Coronary artery (tissue), 2 donors: ENCODE measurements around the gene SLC29A3.

ENCODE experiments used
- DNase-seq: peaks from one replicate; pipeline ENCODE4 v3.0.0-alpha.2; 2017; ENCODE audit warnings: low spot score
- H3K27ac ChIP-seq, 2 donors: fragments of 200-600 bp; sonication (generic); one replicate each; pipeline ENCODE4 v1.5.1; 2016 to 2019
- H3K4me3 ChIP-seq: fragments of 200-600 bp; sonication (generic); 2 replicates; pipeline ENCODE4 v1.5.1; 2016; ENCODE audit warnings: mild to moderate bottlenecking, moderate library complexity
- TF ChIP-seq, protein P1 (sequence below): fragments of 200-600 bp; sonication (generic); IDR thresholded peaks from one replicate; pipeline ENCODE4 v1.5.1; 2019; ENCODE audit warnings: antibody characterized with exemption

The SLC29A3 gene

DNA sequence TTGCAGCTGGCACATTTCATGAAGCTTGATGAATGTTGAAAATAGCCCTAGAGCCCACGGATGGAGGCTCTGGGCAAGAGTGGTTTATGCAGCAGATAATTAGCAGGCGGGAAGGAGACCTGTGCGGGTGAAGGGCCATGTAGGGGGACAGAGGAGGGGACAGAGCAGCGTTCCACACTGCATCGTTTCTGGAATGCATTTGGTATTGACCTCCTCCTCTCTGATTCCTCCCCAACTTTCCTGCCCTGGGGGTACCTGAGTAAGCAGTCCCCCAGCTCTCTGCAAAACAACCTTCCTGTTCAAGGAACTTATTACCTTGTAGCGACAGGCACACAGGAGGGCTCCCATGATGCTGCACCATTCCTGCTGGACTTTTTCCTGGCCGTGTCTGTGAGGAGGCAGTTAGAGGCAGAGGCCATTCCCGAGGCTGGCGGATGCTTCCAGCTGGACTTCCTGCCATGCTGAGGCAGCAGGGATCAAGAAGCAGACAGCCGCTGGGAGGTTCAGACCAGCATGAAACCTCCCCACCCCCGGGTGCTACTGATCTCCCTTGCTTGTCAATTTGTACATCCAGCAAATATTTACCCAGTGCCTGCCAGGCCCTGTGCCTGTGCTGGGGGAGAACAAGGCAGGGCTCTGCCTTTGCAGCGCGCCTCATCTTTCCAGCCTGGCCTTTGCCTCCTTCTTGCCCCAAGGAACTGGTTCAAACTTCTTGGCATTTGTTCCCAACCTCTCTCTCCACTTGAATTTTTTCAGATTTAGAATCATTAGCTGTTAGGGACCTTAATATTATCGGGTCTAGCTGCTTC is 28.7 kb downstream of the SLC29A3 start:
- H3K27ac ChIP-seq, result no peak overlapping the region
- no peak overlapping the region for H3K4me3 ChIP-seq
- no peak for DNase-seq
- TF ChIP-seq, protein P1, sequence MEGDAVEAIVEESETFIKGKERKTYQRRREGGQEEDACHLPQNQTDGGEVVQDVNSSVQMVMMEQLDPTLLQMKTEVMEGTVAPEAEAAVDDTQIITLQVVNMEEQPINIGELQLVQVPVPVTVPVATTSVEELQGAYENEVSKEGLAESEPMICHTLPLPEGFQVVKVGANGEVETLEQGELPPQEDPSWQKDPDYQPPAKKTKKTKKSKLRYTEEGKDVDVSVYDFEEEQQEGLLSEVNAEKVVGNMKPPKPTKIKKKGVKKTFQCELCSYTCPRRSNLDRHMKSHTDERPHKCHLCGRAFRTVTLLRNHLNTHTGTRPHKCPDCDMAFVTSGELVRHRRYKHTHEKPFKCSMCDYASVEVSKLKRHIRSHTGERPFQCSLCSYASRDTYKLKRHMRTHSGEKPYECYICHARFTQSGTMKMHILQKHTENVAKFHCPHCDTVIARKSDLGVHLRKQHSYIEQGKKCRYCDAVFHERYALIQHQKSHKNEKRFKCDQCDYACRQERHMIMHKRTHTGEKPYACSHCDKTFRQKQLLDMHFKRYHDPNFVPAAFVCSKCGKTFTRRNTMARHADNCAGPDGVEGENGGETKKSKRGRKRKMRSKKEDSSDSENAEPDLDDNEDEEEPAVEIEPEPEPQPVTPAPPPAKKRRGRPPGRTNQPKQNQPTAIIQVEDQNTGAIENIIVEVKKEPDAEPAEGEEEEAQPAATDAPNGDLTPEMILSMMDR, result no peak

DNA sequence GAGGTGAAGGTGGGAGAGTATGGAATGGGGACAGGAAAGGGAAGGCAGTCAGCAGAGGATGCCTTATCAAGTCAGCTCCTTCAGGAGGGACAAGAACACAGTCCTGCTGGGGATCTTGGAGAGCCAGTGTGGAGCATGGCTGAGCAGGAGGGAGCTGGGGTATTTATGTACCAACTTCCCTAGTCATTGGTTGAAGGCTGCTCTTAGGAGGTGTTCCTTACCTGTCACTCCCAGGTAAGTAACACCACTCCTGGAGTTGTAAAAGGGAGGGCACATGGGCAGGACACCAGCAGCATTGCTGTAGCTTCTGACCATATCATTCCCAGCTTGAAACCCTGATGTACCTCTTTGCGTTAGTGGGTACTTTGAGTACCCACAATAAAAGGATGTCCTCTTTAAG is 29.8 kb downstream of the SLC29A3 start:
- TF ChIP-seq, protein P1, result no peak
- no peak overlapping the region for H3K27ac ChIP-seq
- DNase-seq, result no peak
- H3K4me3 ChIP-seq, result no peak overlapping the region

DNA sequence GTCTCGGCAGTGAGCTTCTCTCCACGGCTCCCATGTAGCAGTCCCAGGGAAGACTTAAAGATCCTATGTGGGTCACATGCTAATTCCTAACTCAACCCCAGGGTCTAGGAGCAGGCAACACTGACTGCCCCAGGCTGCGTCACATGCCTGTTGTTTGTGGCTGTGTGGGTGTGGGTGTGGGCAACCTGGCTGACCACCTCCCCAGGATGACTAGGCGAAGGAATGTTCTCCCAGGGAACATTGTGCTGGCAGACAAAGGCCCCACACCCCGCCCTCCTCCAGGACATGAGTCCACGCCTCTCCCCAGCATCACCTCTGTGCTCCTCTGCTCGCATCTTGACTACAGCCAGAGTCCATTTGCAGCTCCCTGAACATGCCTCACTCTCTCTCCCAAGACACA is 30.3 kb downstream of the SLC29A3 start:
- no peak for DNase-seq
- Histone ChIP-seq H3K4me3 (no peak overlapping the region), H3K27ac (no peak overlapping the region)
- TF ChIP-seq, protein P1, result no peak

DNA sequence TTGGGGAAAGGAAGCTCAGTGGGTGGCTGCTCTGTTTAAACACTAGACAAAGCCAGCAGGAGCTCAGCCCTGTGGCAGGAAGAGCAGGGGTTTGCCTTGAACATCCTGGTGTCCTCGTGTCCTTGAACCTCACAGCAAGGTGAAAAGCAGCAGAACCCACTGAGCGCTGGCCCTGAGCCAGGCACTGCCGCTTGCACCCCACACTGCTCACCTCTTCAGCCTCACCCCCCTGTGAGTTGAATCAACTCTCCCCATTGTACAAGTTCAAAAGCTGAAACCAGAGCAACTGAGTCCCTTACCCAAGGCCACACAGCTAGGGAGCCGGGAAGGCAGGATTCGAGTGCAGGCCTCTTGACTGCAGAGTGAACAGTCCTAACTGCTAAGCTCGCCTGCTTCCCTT is 32.0 kb downstream of the SLC29A3 start:
- TF ChIP-seq, protein P1, result no peak
- H3K27ac ChIP-seq, result no peak overlapping the region
- no peak for DNase-seq
- no peak overlapping the region for H3K4me3 ChIP-seq

DNA sequence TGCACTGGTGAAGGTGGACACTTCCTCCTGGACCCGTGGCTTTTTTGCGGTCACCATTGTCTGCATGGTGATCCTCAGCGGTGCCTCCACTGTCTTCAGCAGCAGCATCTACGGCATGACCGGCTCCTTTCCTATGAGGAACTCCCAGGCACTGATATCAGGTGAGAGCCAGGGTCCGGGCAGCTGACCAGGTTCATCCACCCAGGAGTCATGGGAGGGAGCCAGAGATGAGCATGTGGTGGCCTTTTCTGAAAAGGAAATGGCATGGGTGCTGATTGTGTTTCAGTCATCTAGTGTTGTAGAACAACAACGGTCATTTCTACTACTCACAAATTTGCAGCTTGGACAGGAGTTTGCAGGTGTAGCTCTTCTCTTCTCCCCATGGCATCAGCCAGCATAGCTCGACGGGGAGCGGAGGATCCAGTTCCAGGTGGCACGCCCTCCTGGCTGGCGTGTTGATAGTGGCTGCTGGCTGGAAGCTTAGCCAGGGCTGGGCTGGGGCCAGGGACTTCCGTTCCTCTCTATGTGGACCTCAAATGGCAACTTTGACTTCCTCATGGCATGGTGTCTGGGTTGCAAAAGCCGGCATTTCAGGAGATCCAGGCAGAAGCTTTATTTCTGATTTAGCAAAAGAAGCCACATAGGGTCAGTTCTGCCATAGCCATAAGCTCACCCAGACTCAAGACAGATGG is 32.7 kb downstream of the SLC29A3 start:
- DNase-seq, result no peak
- TF ChIP-seq, protein P1, result no peak
- H3K27ac ChIP-seq, result no peak overlapping the region
- H3K4me3 ChIP-seq, result no peak overlapping the region

DNA sequence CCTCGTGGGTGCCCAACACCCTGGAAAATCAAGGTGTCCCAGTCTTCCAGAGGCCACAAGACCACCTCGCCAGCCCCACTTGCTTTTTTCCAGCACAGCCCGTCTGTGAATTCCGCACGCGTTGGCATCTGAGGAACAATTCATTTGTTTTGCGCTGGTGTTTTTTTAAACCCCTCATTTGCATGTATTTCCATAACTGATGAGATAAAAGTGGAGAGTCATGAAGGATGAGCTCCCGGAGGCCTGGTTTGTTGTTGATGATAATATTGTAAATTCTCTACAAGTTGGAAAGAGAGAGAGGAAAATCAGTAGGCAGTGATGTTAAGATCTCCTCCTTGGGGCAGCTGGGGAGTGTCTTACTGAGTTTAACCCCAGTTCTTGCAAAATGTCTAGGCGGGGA is 34.6 kb downstream of the SLC29A3 start:
- DNase-seq, result no peak
- TF ChIP-seq, protein P1, result no peak
- no peak overlapping the region for H3K4me3 ChIP-seq
- H3K27ac ChIP-seq, result no peak overlapping the region

DNA sequence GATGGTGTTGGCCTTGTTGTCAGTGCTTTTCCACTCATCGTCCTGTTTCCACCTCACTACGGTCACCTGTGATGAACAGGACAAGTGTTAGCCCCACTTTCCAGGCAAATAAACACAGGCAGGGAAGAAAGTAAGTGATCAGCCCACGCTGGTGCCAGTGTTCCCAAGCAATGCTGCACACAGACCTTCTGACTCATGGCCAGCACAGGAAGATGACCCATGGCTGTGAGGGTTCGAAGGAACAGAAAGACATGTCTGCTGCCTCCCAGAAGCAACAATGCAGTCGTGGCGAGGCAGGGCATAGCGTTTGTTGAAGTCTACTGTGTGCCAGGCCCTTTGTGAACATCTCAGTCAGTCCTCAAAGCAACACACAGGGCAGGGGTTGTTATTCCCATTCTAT is 35.7 kb downstream of the SLC29A3 start:
- Histone ChIP-seq H3K27ac (no peak overlapping the region), H3K4me3 (no peak overlapping the region)
- TF ChIP-seq, protein P1, result no peak
- DNase-seq, result no peak
